Hippocampal formation (tissue), 2 donors: ENCODE measurements around the gene TEAD2.
A peak's percentile ranks its signal among the peaks of the same experiment; 100 is the strongest.
"Not testable (repeated sequence)": the region's sequence is repeated elsewhere in the genome, so short reads cannot be mapped to it uniquely, and the experiment has no call there.

Experiments used
- DNase-seq, 2 donors: peaks; one replicate each; lab custom pipeline; 2025; lab: John Stamatoyannopoulos, UW

The TEAD2 gene

DNA sequence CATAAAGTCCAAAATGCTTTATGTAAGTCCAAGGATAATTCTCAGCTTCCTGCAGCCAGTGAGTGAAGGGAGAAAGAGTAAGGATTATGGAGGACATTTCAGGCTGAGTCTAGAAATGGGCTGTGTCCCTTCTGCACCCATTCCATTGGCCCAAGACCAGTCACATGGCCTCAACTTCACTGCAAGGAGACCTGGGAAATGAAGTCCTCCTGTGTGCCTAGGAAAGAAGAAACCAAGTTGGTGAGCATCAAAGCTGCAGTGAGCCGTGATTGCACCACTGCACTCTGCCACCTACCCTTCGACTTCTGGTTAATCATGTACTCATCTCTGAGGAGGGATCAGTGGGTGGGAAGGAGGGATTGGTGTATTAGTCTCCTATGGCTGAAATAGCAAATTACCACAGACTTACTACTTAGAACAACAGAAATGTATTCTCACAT is 30.6 kb downstream of the TEAD2 start:
- peak; percentile 17 to 53 for DNase-seq

DNA sequence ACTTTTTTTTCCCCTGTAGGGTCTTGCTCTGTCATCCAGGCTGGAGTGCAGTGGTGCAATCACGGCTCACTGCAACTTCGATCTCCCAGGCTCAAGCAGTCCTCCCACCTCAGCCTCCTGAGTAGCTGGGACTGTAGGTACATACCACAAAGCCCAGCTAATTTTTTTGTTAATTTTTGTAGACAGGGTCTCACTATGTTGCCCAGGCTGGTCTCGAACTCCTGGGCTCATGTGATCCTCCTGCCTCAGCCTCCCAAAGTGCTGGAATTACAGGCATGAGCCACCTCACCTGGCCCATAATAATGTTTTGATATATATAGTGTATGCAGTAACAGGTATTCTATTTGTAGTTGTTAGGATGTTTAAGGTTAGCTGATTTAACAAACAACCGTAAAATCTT is 31.0 kb downstream of the TEAD2 start:
- not testable (repeated sequence) for DNase-seq

DNA sequence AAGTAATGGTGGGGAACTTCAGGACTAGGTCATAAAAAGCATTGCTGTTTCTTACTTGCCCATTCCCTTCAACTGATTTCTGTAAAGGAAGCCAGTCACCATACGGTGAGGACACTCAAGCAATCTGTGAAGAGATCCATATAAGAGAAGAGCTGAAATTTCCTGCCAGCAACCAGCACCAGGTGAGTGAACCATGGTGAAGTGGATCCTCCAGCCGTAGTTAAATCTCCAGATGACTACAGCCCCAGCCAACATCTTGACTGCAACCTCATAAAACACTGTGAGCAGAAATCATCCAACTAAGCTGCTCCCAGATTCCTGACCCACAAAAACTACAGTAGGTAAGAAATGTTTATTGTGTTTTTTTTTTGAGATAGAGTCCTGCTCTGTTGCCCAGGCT is 33.5 kb downstream of the TEAD2 start:
- DNase-seq, result no peak

DNA sequence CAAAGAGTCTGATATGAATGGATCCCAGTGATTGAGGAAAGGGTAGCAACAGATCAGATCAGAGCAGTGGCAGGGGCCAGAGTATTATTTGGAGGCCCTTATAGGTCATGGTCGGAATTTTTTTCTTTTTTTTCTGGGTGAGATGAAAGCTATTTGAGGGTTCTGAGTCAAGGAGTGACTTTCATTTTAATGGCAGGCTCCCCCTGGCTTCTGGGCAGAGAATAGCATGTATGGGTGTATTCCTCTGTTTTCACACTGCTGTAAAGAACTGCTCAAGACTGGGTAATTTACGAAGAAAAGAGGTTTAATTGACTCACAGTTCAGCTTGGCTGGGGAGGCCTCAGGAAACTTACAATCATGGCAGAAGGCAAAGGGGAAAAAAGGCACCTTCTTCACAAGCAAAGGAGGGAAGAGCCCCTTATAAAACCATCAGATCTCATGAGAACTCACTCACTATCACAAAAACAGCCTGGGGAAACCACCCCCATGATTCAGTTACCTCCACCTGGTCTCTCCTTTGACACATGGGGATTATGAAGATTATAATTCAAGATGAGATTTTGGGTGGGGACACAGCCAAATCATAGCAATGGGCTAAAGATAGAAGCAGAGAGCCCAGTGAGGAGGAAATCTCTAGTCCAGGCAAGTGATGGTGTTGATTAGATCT is 34.2 kb downstream of the TEAD2 start:
- DNase-seq, result no peak

DNA sequence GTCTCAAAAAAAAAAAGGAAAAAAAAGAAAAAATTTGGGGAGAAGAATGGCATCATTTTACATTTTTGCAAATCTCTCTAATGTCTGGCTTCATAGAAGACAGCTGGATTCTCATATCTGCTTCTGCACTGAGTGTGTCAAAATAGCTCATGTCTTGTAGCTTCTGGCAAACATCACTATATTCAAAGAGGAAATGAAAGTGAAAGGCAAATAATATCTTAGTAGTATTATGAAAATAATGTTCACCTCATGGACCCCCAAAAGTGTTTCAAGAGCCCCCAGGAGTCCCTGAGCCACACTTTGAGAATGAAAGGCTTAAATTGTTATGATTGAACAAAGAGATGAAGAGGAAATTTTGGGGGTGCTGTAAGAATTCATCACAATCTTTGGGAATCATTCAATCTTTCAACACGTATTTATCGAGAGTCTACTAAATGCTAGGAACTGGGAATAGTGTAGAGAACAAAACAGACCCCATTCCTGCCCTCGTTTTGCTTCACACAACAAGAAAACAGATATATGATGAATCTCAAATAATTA is 36.0 kb downstream of the TEAD2 start:
- DNase-seq, result no peak

DNA sequence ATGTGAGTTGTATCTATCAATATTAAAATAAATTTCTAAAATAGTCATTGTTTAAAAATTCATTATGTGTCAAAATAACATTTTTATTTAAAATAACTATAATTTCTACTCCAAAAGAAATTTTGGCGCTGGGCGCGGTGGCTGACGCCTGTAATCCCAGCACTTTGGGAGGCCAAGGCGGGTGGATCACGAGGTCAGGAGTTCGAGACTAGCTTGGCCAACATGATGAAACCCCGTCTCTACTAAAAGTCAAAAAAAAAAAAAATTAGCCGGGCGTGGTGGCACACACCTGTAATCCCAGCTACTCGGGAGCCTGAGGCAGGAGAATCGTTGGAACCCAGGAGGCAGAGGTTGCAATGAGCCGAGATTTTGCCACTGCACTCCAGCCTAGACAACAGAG is 36.5 kb downstream of the TEAD2 start:
- DNase-seq, result not testable (repeated sequence)

DNA sequence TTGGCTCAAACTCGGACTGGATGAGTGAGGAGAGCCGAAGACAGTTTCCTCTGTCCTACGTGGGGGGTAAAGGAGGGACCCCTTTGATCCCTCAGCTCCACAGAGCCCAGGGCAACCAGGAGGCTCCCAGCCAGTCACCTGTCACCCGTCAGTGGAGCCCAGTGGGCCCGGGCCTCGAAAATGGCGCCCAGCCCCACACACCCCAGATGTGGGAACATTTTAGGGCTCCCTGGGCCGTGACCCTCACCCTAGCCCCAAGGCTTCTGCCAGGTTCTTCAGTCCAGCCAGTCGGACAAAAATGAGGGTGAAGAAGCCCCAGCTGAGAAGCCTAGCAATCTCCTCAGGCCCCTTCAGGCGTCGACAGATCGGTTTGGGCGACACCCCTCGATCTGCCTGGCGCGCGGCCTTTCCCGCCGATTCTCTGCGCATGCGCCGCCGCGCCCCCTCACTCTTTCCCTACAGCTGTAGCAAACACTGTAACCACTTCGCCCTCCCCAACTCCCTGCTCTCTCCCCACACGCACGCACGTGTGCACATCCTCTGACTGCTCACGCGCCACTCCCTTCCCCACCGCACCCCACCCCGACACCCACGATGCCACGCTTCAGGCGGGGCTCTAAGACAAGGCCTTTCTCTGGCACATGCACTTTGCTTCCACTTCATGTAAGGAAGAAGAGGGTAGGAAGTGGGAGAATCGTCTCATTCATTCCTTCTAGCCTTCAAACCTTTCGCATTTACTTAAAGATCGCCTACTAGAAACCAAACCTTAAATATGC is 37.2 kb downstream of the TEAD2 start, which contains the start of gene SLC6A16:
Gene SLC6A16, minus strand, starts transcription at position 391 of the 776 bp plus-strand sequence. CDS start 13,844 bp downstream, outside the sequence.
- no peak for DNase-seq

DNA sequence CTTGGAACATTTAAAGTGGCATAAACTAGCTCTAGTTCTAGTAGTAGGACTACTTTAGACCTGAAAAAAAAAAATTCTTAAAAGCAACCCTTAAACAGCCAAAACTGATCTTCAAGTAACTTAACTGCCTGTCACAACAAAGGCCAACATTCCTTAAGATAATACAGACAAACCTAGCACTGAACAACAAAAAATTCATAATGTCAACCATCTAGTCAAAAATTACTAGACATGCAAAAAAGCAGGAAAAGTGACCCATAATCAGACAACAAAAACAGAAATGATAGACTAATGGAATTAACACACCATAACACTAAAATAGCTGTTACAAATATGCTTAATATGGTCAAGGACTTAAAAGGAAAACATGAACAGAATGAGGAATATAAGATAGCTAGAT is 43.9 kb downstream of the TEAD2 start:
- no peak for DNase-seq

DNA sequence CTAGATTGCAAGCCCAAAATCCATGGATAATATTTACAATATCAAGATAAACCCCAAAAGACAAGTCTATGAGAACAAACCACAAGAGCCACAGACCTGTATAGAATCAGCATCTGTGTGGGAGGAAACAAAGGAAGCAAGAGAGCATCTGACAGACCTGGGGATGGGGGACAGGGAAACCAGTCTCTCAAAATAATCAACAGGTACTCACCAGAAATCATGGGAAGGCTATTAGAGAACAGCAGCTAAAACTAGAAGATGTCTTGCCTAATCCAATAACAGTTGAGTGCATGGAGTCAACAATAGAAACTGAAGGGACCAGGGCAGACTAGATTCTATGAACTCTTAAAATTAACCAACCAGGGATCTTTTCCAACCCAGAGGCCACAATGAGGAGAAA is 45.9 kb downstream of the TEAD2 start:
- DNase-seq, result no peak

DNA sequence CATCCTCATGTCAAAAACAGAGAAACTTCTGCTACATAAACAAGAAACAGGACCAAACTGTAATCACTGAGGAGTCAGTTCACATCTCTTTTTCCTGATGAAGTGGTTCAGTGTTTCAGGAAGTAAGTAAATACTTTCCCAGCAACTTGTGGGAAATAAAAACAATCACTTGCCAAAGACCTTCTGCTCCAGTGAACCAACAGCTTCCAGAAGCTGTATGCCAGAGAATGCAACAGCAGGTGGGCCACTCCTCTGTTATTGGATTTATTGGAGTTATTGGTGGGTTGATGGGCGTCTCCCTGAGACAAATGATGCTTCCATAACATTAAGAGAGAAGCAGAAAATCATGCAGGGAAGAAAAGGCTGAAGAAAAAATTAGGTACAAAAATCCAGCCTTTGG is 47.1 kb downstream of the TEAD2 start:
- no peak for DNase-seq

DNA sequence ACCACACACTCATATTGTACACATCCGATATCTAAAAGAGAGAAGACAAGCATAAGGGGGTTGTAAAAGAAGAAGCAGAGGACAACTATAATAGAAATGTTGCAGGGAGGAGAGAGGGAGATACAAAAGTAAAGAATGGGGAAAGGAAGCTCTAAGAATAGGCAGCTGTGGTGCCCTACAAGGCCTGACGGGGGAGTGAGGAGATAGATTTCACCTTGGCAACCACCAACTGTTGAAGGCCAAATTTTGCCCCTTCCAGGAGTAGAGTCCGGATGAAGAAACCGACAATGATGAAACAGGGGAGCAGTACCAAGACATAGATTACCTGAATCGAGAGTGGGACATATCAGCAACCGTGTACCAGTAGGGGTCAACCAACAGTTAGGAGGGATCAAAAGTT is 53.1 kb downstream of the TEAD2 start:
- DNase-seq, result no peak

DNA sequence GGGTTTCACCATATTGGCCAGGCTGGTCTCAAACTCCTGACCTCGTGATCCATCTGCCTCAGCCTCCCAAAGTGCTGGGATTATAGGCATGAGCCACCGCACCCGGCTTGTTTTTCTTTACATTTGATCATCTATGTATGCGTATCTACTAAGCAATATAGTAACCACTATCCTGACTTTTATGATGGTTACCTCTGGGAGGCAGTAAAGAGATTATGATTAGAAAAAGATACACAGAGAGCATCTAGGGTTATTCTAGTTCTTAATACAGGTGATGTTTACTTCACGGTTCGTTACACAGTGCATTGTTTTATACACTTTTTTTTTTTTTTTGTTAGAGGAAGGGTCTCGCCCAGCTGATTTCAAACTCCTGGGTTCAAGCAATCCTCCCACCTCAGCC is 55.5 kb downstream of the TEAD2 start:
- not testable (repeated sequence) for DNase-seq

DNA sequence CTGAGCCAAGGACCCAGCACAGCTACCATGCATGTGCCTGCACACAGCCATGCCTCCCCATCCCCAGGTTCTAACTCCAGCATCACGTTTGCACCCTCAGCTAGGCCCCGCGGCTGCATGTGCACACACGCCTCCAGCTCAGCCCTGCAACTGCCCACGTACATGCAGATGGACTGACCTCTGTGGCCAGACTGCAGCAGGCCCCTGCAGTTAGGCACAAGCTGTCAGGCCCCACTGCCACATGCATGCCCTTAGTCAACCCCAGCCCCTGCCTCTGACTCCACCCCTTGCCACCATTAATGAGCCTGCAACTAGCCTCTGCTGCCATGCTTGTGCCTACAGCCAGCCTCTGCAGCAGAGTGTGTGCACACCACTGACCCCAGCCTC is 60.4 kb downstream of the TEAD2 start:
- DNase-seq, result no peak

DNA sequence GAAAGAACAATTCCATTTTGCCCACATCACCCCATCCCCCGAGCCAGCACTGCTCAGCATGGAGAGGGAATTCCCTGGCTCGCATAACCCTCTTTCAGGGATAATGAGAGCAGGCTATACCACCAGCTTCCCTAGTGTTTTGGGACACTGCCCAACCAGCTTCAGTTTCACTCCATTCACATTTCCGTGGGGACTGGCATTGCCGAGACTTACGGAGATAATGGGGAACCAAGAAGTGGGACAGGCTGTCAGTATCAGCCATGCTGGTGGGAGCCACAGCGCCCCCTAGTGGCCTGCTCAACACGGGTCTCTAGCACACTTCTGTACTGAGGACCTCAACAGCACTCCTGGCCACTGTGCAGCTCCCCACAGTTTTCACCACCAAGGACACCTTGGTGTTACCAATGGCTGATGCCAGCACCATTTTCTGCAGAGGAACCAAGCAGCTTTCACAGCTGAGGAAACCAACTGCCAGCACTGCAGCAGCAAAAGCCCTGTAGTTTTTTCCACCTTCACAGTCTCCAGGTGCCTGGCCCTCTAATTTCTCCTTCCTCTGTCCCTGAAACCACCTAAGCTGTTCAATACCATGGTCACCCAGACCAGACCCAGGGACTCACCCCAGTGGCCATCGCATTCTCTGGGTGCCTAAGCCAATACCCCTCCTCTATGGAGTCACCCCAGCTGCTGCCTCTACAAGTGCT is 60.9 kb downstream of the TEAD2 start:
- DNase-seq, result peak in 1 of 2 donors; percentile 27

DNA sequence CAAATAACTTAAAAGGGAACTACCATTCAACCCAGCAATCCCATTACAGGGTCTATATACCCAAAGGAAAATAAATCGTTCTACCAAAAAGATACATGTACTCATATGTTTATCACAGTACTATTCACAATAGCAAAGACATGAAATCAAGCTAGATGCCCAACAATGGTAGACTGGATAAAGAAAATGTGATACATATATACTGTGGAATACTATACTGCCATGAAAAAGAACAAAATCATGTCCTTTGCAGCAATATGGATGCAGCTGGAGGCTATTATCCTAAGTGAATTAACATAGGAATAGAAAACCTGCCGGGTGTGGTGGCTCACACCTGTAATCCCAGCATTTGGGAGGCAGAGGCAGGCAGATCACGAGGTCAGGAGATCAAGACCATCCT is 63.6 kb downstream of the TEAD2 start:
- not testable (repeated sequence) for DNase-seq

DNA sequence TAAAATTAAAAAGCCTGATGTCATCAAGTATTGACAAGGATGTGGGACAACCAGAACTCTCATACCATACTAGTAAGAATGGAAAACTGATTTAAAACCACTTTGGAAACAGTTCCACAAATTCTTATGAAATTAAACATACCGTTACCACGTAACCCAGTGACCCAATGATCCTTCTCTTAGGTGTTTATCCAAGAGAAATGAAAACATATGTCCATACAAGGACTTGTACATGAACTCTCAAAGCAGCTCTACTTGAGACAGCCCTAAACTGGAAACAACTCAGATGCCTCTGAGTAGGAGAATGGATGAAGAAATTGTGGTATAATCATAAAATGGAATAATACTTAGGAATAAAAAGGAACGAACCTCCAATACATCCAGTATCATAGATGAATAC is 64.8 kb downstream of the TEAD2 start:
- DNase-seq, result no peak

DNA sequence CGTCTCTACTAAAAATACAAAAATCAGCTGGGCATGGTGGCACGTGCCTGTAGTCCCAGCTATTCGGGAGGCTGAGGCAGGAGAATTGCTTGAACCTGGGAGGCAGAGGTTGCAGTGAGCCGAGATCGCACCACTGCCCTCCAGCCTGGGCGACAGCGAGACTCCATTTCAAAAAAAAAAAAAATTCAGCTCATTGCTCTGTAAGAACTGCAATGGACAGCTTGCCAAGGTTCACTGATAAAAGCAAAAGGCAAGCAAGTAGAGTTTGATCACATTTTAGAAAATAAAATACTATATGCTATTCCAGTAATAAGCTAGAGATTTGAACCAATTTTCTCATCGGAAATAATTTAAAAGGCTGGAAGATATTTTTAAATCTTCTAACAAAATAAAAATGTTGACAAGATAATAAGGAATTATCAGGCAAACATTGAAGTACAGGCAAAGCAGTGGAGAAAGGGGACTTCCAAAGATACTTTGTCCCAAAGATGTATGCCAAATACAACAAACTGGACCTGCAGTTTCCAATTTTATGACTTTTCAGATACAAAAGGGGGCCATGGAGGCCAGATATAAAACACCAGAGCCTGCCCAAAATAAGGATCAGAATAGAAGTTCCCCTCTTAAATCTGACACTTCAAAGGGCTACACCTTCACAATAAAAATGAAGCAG is 66.9 kb downstream of the TEAD2 start:
- DNase-seq, result no peak

DNA sequence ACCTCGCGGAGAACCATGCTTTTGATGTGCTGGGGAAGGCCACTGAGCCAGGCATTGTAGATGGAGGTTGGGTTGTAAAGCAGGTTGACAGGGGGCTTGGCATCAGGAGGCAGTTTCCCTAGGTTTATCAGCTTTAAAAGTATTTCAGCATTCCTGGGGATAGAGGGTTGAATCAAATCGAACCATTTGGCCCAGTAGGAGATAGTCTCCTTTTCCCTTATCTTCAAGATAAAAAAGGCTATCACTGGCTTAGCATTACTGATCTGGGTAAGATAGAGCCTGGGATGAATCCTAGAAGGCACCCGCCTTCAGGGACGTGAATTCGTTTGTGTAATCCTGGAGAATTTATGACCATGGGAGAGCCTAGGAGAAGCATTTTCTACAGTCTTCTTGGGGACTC is 67.8 kb downstream of the TEAD2 start:
- no peak for DNase-seq
